ENCODE results near the gene TTC34. TPM values are rescaled to one million over a fixed set of nuclear protein-coding genes. Genes with fewer than 3 reads are reported as not detected.

The TTC34 gene
- total RNA-seq, 1 donor from 2014 or later: 3.1 TPM

- Mint-ChIP-seq H3K27me3 (no peaks in the 10 kb centered on the region), H3K36me3 (no peaks in the 10 kb centered on the region), H3K4me1 (ENCODE audit: unreplicated experiment) (no peaks in the 10 kb centered on the region), H3K4me3 (no peak overlapping the region), H3K27ac (no peak overlapping the region), H3K9me3 (no peaks in the 10 kb centered on the region)
- no peak for DNase-seq (ENCODE audit: extremely low spot score, unreplicated experiment)
- TF ChIP-seq CTCF (conservative IDR thresholded peaks at IDR 0.05): no peak
These were observed 44.4 kb upstream of the TTC34 start for GRCh38 chr1:2845869-2846268.

GRCh38 chr1:2840036-2840809 lies 38.7 kb upstream of the TTC34 start:
- no peak for TF ChIP-seq CTCF (conservative IDR thresholded peaks at IDR 0.05)
- Mint-ChIP-seq H3K27ac (no peak overlapping the region), H3K4me1 (ENCODE audit: unreplicated experiment) (no peaks in the 10 kb centered on the region), H3K4me3 (no peak overlapping the region), H3K27me3 (no peaks in the 10 kb centered on the region), H3K36me3 (no peaks in the 10 kb centered on the region), H3K9me3 (no peaks in the 10 kb centered on the region)
- DNase-seq (ENCODE audit: extremely low spot score, unreplicated experiment): no peak

- Mint-ChIP-seq H3K27ac (no peak overlapping the region), H3K9me3 (no peaks in the 10 kb centered on the region), H3K36me3 (no peaks in the 10 kb centered on the region), H3K27me3 (no peaks in the 10 kb centered on the region), H3K4me1 (ENCODE audit: unreplicated experiment) (no peaks in the 10 kb centered on the region), H3K4me3 (no peak overlapping the region)
- no peak for TF ChIP-seq CTCF (conservative IDR thresholded peaks at IDR 0.05)
- no peak for DNase-seq (ENCODE audit: extremely low spot score, unreplicated experiment)
These were observed 36.3 kb upstream of the TTC34 start for GRCh38 chr1:2837823-2838222.

- no peak overlapping the region for H3K27ac Mint-ChIP-seq
- no peaks in the 10 kb centered on the region for H3K27me3 Mint-ChIP-seq
- TF ChIP-seq CTCF (conservative IDR thresholded peaks at IDR 0.05): no peak
- no peak overlapping the region for H3K4me3 Mint-ChIP-seq
- no peaks in the 10 kb centered on the region for H3K36me3 Mint-ChIP-seq
- H3K4me1 Mint-ChIP-seq (ENCODE audit: unreplicated experiment): no peaks in the 10 kb centered on the region
- DNase-seq (ENCODE audit: extremely low spot score, unreplicated experiment): no peak
- no peaks in the 10 kb centered on the region for H3K9me3 Mint-ChIP-seq
These were observed 35.8 kb upstream of the TTC34 start for GRCh38 chr1:2837316-2837715.

- Mint-ChIP-seq H3K4me3 (no peak overlapping the region), H3K9me3 (no peaks in the 10 kb centered on the region)
- TF ChIP-seq CTCF (conservative IDR thresholded peaks at IDR 0.05): no peak
These were observed 35.0 kb upstream of the TTC34 start for GRCh38 chr1:2836333-2836970.

More at GRCh38 chr1:2836333-2836970, 35.0 kb upstream of the TTC34 start:
- DNase-seq (ENCODE audit: extremely low spot score, unreplicated experiment): no peak
- no peak overlapping the region for H3K27ac Mint-ChIP-seq
- H3K36me3 Mint-ChIP-seq: no peaks in the 10 kb centered on the region
- no peaks in the 10 kb centered on the region for H3K4me1 Mint-ChIP-seq (ENCODE audit: unreplicated experiment)
- H3K27me3 Mint-ChIP-seq: no peaks in the 10 kb centered on the region

All from type B pancreatic cell (in vitro differentiated cells).